Stimulated activated CD8-positive, alpha-beta memory T cell treated with anti-CD3 and anti-CD28 coated beads, Interleukin-12 subunit alpha, Interleukin-12 subunit beta, amount 100 ng/mL, for 4 hours (primary cell): ENCODE data around the gene RMI2.

ENCODE experiments used
- DNase-seq: peaks from one replicate; pipeline ENCODE4 v3.0.0-alpha.2; 2020; ENCODE audit warnings: low read depth

Gene RMI2

GRCh38 chr16:11309895-11310633, 35.2 kb upstream of the RMI2 start:
- DNase-seq = no peak

- DNase-seq = no peak
Measured at GRCh38 chr16:11310634-11310977, 34.7 kb upstream of the RMI2 start.

DNA sequence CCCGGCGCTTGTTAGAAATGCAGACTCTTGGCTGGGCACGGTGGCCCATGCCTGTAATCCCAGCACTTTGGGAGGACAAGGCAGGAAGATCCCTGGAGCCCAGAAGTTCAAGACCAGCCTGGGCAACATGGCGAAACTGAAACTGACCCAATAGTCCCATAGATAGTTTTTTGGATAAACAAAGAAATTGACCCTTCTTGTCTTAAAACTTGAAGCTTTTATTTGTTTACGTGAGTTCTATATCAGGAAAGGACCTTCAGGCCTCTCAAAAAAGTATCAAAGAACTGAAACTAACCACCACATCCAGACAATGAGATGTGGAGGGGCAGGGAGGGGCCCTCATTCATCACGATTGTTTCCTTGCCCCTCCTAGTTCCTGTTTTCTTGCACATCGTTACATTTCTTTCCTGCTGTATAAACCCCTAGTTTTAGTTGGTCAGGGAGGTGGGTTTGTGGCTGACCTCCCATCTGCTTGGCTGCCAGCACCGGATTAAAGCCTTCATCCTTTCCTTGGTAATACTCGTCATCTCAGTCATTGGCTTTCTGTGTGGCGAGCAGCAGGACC, 34.2 kb upstream of the RMI2 start:
- no peak for DNase-seq

GRCh38 chr16:11312718-11313492, 32.4 kb upstream of the RMI2 start:
- DNase-seq = no peak

DNA sequence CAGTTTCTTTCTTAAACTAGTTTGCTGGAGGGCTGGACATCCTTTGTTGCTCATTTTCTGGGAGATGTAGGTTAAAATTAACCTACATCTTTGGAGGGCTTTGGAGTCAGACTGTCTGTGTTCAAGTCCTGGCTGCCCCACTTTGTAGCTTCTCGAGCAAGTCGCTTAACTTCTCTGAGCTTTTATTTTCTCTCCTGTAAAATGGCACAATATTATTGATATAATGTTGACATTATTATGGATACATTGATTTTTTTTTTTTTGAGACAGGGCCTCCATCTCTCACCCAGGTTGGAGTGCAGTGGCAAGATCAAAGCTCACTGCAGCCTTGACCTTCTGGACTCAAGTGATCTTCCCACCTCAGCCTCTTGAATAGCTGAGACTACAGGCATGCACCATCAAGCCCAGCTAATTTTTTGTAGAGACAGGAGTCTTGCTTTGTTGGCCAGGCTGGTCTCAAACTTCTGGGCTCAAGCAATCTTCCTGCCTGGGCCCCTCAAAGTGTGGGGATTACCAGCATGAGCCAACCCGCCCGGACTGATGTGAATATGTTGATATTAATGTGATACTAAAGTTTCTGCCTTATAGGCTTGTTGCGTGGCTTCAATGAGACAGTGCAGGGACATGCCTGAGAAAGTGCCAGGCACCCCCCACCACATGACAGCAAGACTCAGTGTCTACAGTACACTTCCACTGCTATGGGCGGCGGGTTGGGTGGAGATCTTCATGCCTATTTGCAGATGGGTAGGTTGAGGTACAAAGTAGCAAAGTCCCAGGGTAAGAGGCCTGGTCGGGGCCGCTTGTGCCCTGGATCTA, 31.6 kb upstream of the RMI2 start:
- DNase-seq = no peak

- no peak for DNase-seq
Measured at GRCh38 chr16:11314309-11314894, 30.9 kb upstream of the RMI2 start.

DNA sequence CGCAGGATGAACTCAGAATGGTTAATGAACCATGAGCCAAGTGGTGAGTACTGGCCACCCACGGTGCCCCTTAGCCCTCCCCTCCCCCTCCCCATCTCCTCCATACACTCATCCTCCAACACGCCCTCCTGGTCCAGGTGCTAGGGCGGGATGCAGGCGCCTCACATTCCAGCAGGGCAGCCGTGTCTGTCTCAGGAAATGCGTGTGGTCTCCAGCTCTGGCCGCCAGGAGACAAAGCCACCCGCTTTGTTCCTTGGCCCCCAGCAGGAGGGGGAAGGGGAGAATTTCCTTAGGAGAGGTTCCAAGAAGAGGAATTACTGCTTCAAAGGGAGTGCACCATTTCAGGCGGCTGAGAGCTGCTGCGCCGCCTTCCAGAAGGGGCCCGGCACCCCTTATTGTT, 29.7 kb upstream of the RMI2 start:
- DNase-seq = no peak

- DNase-seq = no peak
Measured at GRCh38 chr16:11316331-11317015, 28.8 kb upstream of the RMI2 start.

- DNase-seq = no peak
Measured at GRCh38 chr16:11318817-11319216, 26.4 kb upstream of the RMI2 start.

GRCh38 chr16:11319529-11320146, 25.6 kb upstream of the RMI2 start:
- no peak for DNase-seq

GRCh38 chr16:11320170-11320569, 25.1 kb upstream of the RMI2 start:
- DNase-seq = no peak

GRCh38 chr16:11321662-11322061, 23.6 kb upstream of the RMI2 start:
- DNase-seq = no peak

GRCh38 chr16:11322823-11323222, 22.4 kb upstream of the RMI2 start:
- no peak for DNase-seq

DNA sequence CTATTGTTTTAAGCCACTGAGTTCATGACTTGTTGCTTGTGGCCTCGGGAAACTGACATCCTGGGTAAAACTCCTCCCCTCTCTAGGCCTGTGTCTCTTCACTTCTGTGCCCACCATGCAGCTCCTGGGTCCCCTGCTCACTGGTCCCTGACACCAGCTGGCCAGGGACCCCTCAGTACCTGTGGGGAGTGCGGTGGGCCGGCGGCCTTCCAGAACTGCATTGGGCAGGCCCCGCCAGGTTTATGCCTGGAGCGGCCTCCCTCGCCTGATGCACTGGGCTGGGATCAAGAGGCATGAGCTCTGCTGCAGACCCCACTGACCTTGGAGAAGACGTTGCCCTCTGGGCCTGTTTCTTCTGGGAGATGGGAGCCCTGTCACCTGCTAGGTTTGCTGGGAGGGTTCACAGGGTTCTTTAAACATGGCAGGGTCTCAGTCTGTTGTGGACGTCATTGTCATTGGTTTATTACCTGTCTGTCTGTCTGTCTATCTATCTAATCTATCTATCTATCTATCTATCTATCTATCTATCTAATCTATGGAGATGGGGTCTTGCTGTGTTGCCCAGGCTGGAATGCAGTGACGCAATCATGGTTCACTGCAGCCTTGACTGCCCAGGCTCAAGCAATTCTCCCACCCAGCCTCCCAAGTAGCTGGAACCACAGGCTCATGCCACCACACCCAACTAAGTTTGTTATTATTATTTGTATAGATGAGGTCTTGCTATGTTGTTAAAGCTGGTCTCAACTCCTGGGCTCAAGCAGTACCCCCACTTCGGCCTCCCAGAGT, 21.5 kb upstream of the RMI2 start:
- DNase-seq = no peak

DNA sequence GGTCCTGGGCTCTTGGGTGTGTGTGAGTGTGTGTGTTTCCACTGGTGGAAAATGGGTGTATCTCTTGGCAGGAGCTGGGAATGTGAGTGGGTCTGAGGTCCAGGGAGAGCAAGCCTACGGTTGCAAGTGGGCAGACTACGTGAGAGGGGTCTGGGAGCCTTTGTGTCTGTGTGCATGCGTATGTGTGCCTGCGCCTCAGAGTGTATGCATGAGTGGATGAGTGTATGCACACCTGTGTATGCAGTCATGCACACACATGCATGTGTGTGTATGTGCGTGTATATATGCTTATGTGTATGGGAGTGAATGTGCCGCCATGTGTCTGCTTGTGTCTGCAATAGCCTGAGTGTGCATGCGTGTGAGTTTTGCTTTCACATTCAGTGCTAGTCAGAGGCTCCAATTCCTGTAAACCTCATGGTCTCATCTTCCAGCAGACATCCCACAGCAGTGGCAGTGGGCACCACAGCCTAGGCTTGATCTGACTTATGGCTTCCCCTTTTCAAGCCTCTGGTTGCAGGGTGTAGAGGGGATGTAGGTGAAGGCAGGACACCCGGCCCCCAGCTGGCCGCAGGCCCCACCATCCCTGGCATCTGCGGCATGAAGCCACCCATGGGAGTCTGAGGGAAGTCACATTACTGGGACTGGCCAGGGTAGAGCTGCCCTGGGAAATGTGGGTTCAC, 19.7 kb upstream of the RMI2 start:
- DNase-seq = no peak

GRCh38 chr16:11326084-11326736, 19.0 kb upstream of the RMI2 start:
- DNase-seq = no peak

GRCh38 chr16:11326737-11327276, 18.5 kb upstream of the RMI2 start:
- DNase-seq = no peak

- no peak for DNase-seq
Measured at GRCh38 chr16:11327277-11328171, 17.7 kb upstream of the RMI2 start.
